NCI-H1436 (cell line): ENCODE data around the gene SH3BGR.
A peak's percentile ranks its signal among the peaks of the same experiment; 100 is the strongest.
"Not testable (repeated sequence)": the region's sequence is repeated elsewhere in the genome, so short reads cannot be mapped to it uniquely, and the experiment has no call there.

ENCODE experiments used
- DNase-seq: peaks from one replicate; lab custom pipeline; 2025; lab: John Stamatoyannopoulos, UW

The SH3BGR gene

DNA sequence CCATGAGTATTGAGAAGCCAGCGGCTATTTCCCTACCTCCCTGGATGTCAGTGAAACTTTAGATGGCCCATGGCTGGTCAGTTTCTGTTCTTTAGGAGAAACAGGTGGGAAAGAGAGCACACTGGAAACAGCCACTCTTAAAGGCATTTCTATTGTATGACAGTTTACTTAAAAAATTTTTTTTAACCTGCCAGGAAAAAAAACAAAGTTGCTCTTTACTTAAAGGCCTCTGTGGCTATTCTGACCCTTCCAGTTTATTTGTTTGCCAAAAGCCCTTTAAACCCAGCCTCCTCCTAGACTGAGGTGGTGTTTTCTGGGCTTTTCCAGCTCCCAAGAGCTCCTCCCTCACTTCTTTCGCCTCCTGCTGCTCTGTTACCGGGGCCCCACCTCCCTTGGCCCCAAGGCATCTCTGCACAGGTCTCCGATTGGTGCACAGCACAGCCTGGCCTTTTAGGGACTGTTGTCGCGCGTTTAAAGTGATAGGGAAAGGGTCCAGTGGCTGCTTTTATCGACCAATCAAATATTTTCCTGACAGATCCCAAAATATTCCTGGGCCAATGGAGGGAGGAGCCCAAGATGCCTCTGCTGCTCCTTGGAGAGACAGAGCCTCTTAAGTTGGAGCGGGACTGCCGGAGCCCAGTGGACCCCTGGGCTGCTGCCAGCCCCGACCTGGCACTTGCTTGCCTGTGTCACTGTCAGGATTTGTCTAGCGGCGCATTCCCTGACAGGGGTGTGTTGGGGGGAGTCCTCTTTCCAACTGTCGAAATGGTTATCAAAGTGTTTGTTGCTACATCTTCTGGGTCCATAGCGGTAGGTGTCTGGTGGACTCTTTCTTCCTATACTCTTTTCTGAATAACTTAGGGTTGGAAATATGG lies at the start of gene SH3BGR:
TSS of gene SH3BGR (plus strand) at position 639 of the 875 bp plus-strand sequence. CDS start at position 766, 127 bp downstream.
- no peak for DNase-seq

- DNase-seq, result no peak
Observed at GRCh38 chr21:39406065-39406464, 45.7 kb upstream of the SH3BGR start.

DNA sequence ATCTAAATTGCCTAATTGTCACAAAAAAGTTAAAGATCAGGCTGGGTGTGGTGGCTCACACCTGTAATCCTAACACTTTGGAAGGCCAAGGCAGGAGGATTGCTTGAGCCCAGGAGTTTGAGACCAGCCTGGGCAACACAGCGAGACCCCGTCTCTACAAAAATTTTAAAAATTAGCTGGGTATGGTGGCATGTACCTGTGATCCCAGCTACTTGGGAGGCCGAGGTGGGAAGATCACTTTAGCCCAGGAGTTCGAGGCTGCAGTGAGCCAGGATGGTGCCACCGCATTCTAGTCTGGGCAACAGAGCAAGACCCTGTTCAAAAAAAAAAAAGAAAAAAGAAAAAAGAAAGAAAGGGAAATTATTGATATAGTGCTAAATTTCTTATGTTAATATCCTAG lies 32.6 kb upstream of the SH3BGR start:
- DNase-seq, result not testable (repeated sequence)

- DNase-seq, result no peak
Observed at GRCh38 chr21:39422527-39423241, 29.1 kb upstream of the SH3BGR start.

- DNase-seq, result no peak
Observed at GRCh38 chr21:39429445-39429844, 22.3 kb upstream of the SH3BGR start.

- DNase-seq, result no peak
Observed at GRCh38 chr21:39430016-39430415, 21.8 kb upstream of the SH3BGR start.

- DNase-seq, result no peak
Observed at GRCh38 chr21:39430457-39430856, 21.3 kb upstream of the SH3BGR start.

DNA sequence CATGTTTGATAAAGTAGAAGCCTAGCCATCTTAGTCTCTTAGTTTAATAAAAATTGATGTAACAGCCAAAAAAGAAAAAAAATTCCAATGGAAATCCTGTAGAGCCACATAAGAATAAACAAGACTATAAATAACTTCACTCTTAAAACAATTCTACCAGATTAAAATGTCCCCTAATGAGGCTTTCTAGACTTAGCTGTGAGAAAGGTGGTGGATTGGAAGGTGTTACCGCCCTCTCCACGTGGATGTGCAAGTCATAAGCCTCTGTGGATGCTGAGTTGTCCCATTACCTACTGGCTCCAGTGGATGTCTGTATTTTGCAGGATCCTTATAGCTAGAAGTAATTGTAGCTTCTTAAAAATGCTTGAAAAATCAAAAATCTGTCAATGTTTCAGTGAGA lies 20.8 kb upstream of the SH3BGR start:
- DNase-seq, result no peak

GRCh38 chr21:39434950-39435349 lies 16.8 kb upstream of the SH3BGR start:
- DNase-seq, result no peak

- no peak for DNase-seq
Observed at GRCh38 chr21:39439232-39439631, 12.5 kb upstream of the SH3BGR start.

DNA sequence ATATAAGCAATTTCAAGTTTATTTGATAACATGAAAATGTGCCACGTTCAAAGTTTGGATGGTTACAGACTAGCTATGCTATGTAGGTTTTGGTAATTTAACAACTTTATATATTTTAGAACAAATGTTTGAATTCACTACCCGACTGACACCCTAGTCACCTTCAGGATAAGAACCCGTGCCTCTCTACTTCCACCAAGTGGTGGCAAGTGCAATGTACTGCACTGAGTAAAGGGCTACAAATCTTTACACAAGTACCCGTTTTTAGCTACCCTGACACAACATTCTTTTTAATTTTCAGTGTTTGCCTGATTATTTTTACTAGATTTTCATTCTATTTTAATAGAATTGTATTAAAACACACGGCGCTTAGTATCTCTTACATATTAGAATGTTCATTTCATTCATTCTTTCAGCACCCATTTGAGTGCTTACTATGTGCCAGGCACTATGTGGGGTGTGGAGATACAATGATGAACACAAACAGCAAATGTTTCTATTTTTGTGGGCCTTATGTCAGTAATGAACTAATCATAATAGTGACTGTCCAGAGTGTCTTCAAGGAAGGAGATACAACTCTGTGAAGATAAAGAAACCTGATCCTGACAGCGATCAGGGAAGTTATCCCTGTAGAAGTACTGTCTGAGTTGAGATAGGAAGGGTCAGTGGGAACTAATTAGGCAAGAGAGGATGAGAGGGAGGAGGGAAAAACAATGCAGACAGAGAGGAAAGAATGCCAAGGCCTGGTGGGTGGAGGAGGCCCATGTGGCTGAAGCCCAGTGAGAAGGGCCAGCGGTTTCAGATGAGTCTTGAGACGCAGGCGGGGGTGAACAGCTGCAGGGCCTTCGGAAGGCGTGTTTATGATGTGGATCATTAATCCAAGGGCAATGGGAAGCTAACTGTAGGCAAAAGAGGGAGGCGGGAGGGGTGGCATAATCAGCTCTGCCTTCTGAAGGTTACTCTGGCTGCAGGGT lies 10.0 kb upstream of the SH3BGR start:
- no peak for DNase-seq

- DNase-seq, result no peak
Observed at GRCh38 chr21:39444421-39445180, 7.2 kb upstream of the SH3BGR start.

GRCh38 chr21:39445321-39446269 lies 6.2 kb upstream of the SH3BGR start, which contains the start of gene LCA5L:
Gene LCA5L, minus strand, starts transcription at chr21:39445778. Its CDS starts 17,285 bp downstream, at chr21:39428493.
- DNase-seq, result peak; percentile 81

- DNase-seq, result no peak
Observed at GRCh38 chr21:39447264-39447663, 4.5 kb upstream of the SH3BGR start.

GRCh38 chr21:39452207-39452969 lies 618 bp downstream of the SH3BGR start:
- no peak for DNase-seq

DNA sequence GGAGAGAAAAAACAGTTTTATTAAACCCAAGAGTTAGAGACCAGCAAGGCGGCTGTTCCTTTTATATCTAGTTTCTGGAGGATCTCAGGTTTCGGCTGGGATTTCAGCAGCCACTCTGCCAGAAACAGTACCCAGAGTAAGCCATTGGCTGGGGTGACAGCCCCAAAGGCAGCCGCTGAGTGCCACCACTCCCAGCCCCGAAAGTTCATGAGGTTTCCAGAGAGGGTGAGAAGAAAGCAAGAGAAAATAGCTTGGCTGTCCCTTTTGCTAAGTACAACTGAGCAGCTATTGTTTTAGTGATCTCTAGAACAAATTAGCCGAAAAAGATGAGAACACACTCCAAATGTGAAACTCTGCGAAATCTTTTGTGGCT lies 1.2 kb downstream of the SH3BGR start:
- no peak for DNase-seq

GRCh38 chr21:39453571-39454179 lies 1.9 kb downstream of the SH3BGR start:
- DNase-seq, result no peak

GRCh38 chr21:39454949-39455668 lies 3.3 kb downstream of the SH3BGR start:
- no peak for DNase-seq
